Transverse colon (tissue), 4 donors: Measurements from ENCODE around the gene SLC26A4. TPM values are rescaled to one million over a fixed set of nuclear protein-coding genes. Genes with fewer than 3 reads are reported as not detected.
A peak's percentile ranks its signal among the peaks of the same experiment; 100 is the strongest.

Source experiments
- DNase-seq: peaks from one replicate; pipeline ENCODE4 v3.0.0-alpha.2; 2019
- H3K27ac ChIP-seq, 4 donors: fragments of 200-600 bp; sonication (generic); 2 replicates each; pipeline ENCODE4 v1.5.1; 2016 to 2018; ENCODE audit warnings: inconsistent platforms in 4 of 4
- H3K27me3 ChIP-seq: fragments of 200-600 bp; sonication (generic); 2 replicates; pipeline ENCODE4 v1.5.1; 2017; ENCODE audit warnings: inconsistent platforms
- H3K36me3 ChIP-seq, 4 donors: fragments of 200-600 bp; sonication (generic); 2 replicates each; pipeline ENCODE4 v1.5.1; 2017 to 2019; ENCODE audit warnings: inconsistent platforms in 4 of 4
- H3K4me1 ChIP-seq, 4 donors: fragments of 200-600 bp; sonication (generic); 2 replicates each; pipeline ENCODE4 v1.5.1; 2017 to 2020; ENCODE audit warnings: inconsistent platforms in 4 of 4
- H3K4me3 ChIP-seq, 4 donors: fragments of 200-600 bp; sonication (generic); 1 replicate in 1 of 4; 2 replicates in 3 of 4; pipeline versions ENCODE4 v1.5.1 to v1.6.1; 2017 to 2019; ENCODE audit warnings: inconsistent platforms in 4 of 4
- H3K9me3 ChIP-seq, 2 donors: fragments of 200-600 bp; sonication (generic); 2 replicates each; pipeline ENCODE4 v1.5.1; 2017 to 2019; ENCODE audit warnings: inconsistent platforms in 2 of 2
- EP300 ChIP-seq: sonication (generic); formaldehyde crosslinking; IDR thresholded peaks from one replicate; pipeline ENCODE4 v1.6.1; 2017; ENCODE audit warnings: antibody characterized with exemption, low read depth
- POLR2A ChIP-seq: fragments of 450-650 bp; IDR thresholded peaks from one replicate; pipeline ENCODE4 v1.6.1; 2016; ENCODE audit warnings: antibody characterized with exemption, mild to moderate bottlenecking, moderate library complexity
- POLR2AphosphoS5 ChIP-seq, 3 donors: sonication (generic); formaldehyde crosslinking; IDR thresholded peaks; one replicate each; pipeline ENCODE4 v1.6.1; 2016; ENCODE audit warnings: antibody characterized with exemption in 3 of 3
- WGBS, 2 donors: methylation state at CpG; one replicate each; pipeline ENCODE4 v1.1.5; 2018; ENCODE audit warnings: low coverage in 1 of 2; 5-methylcytosine and 5-hydroxymethylcytosine counted together
- in situ Hi-C, 4 donors: fragments of 200-750 bp; cut with MboI; loops; one replicate each; pipeline versions ENCODE4 v1.15.0 to v1.15.1; 2017; ENCODE audit warnings: low sequenced_read_pairs in 3 of 4, low pct_ligation_motif_present in 1 of 4, low pct_unique_long_range_greater_than_20kb in 1 of 4
- intact Hi-C: fragments of 100-400 bp; cut with DNase I; formaldehyde crosslinking; loops from one replicate; pipeline ENCODE4 v1.15.1; 2023; ENCODE audit warnings: low total_unique reads
- total RNA-seq, 4 donors: library from RNA; depleted of rRNA; stranded (reverse); fragments of >200 nt; gene quantifications; one replicate each; pipeline ENCODE4 v1.1.0, GENCODE V29; 2016
- TF ChIP-seq, protein P1 (sequence below), 5 experiments: fragments of 200-600 bp in 3 of 5; fragments of 450-650 bp in 2 of 5; sonication (generic) in 3 of 5; IDR thresholded peaks; 1 replicate in 2 of 5; 2 replicates in 3 of 5; pipeline ENCODE4 v1.5.1; 2016 to 2017; ENCODE audit warnings: antibody characterized with exemption in 5 of 5, inconsistent platforms in 3 of 5, mild to moderate bottlenecking in 2 of 5, moderate library complexity in 1 of 5

The SLC26A4 gene
- total RNA-seq, 4 donors from 2014 or later: 0.16 to 0.41 TPM; not detected in 2

DNA sequence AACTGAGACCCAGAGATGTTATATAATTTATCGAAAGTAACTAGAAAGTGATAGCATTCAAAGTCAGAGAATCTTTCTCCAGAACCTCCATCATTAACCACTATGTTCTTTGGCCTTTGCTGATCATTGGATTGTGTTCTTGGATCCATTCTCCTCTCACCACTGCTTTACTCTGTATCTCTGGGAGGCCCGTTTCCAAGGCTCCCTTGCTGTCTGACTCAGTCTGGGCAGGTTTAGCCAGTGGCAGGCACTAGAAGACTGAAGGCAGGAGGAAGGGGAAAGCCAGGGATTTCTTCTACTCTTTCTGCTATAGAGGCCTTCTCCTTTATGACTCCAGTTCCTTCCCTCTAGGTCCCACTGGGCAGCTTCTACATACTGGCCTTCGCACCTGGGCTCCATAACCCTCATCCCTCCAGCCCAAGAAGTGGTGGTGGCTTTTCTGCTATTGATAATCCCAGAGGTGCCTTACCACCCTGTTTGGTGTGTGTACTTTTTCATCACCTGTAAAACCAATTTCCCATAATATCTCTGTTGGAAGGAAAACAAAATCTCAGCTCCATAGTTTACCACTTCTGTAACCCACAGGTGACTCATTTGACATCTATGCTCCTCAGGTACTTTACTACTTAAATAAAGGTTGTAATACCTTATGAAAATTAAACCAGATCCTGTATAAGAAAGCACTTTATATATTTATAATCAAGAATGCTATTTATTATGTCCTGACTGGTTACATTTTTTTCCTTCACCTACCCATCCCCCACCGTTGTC lies 44.5 kb upstream of the SLC26A4 start:
- in situ Hi-C loops: no loop called here
- DNase-seq: no peak
- peaks cover 0 to 20% (median 5%) of the 10 kb centered on the region in 4 donors for H3K36me3 ChIP-seq
- no peak for TF ChIP-seq POLR2A
- TF ChIP-seq, protein P1, sequence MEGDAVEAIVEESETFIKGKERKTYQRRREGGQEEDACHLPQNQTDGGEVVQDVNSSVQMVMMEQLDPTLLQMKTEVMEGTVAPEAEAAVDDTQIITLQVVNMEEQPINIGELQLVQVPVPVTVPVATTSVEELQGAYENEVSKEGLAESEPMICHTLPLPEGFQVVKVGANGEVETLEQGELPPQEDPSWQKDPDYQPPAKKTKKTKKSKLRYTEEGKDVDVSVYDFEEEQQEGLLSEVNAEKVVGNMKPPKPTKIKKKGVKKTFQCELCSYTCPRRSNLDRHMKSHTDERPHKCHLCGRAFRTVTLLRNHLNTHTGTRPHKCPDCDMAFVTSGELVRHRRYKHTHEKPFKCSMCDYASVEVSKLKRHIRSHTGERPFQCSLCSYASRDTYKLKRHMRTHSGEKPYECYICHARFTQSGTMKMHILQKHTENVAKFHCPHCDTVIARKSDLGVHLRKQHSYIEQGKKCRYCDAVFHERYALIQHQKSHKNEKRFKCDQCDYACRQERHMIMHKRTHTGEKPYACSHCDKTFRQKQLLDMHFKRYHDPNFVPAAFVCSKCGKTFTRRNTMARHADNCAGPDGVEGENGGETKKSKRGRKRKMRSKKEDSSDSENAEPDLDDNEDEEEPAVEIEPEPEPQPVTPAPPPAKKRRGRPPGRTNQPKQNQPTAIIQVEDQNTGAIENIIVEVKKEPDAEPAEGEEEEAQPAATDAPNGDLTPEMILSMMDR (IDR thresholded peaks at IDR 0.05): no peak
- no peak for TF ChIP-seq POLR2AphosphoS5 (IDR thresholded peaks at IDR 0.05)
- TF ChIP-seq EP300: no peak
- no peaks in the 10 kb centered on the region for H3K27me3 ChIP-seq
- peaks cover 0 to 7% (median 5%) of the 10 kb centered on the region in 4 donors for H3K4me1 ChIP-seq
- no peaks in the 10 kb centered on the region for H3K9me3 ChIP-seq
- H3K27ac ChIP-seq: no peak overlapping the region
- 80 to 97% methylated on average over 3 to 4 of the region's 4 CpGs for WGBS, 2 donors
- no peak overlapping the region for H3K4me3 ChIP-seq
- intact Hi-C loops: no loop called here

DNA sequence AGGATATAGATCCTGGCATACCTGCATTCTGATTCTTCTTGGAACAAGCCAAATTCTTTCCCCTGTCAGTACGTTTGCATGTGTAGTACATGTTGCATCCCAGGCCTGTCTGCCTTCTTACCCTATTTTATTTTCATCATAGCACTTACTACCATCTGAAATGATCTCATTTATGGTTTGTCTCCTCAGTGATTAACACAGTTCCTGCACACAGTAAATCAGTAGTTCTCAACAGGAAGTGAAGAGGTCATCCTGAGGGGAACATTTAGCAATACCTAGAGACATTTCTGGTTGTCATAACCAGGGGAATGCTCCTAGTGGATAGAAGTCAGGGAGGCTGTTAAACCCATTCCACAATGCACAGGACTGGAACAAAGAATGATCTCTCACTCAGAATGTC lies 38.2 kb upstream of the SLC26A4 start:
- no peak for DNase-seq
- no peaks in the 10 kb centered on the region for H3K27me3 ChIP-seq
- WGBS, 2 donors: 29 to 68% methylated on average over 1 of the region's 1 CpG
- TF ChIP-seq EP300 (no peak), POLR2AphosphoS5 (IDR thresholded peaks at IDR 0.05) (no peak)
- H3K9me3 ChIP-seq: no peaks in the 10 kb centered on the region
- H3K4me3 ChIP-seq: no peak overlapping the region
- H3K36me3 ChIP-seq: no peaks in the 10 kb centered on the region
- H3K4me1 ChIP-seq: peaks cover 0 to 3% (median 0%) of the 10 kb centered on the region in 4 donors
- in situ Hi-C loops (no loop called here), intact Hi-C loops (no loop called here)
- H3K27ac ChIP-seq: peak overlapping the region in 1 of 4 donors; percentile 1

DNA sequence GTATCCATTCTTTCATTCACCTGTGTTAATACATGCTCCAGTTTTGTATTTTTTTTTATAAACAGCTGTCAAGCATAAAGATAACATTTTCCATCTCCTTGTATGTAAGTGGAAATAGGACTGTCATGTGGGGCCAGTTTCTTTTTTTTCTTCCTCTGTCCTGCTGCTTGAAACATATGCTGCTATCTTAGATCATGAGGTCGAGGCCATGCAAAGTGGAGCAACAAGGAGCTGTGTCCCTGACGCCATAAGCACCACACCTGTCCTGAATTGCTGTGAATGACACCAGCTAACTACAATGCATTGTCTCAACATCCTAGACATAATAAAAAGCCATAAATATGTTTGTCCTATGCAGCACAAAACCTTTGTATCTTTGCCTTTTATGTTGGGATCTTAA lies 37.7 kb upstream of the SLC26A4 start:
- WGBS, 2 donors: 40% methylated on average over 2 of the region's 2 CpGs; no CpG with 5 or more reads in 1 of the 2 donors
- Histone ChIP-seq H3K27me3 (no peaks in the 10 kb centered on the region), H3K4me1 (peaks cover 0 to 3% (median 0%) of the 10 kb centered on the region in 4 donors), H3K27ac (peak overlapping the region in 1 of 4 donors; percentile 1), H3K4me3 (no peak overlapping the region), H3K36me3 (no peaks in the 10 kb centered on the region), H3K9me3 (no peaks in the 10 kb centered on the region)
- intact Hi-C loops (no loop called here), in situ Hi-C loops (no loop called here)
- TF ChIP-seq POLR2AphosphoS5 (IDR thresholded peaks at IDR 0.05) (no peak), POLR2A (no peak), EP300 (no peak)
- TF ChIP-seq, protein P1 (IDR thresholded peaks at IDR 0.05): no peak
- peak; percentile 11 for DNase-seq

DNA sequence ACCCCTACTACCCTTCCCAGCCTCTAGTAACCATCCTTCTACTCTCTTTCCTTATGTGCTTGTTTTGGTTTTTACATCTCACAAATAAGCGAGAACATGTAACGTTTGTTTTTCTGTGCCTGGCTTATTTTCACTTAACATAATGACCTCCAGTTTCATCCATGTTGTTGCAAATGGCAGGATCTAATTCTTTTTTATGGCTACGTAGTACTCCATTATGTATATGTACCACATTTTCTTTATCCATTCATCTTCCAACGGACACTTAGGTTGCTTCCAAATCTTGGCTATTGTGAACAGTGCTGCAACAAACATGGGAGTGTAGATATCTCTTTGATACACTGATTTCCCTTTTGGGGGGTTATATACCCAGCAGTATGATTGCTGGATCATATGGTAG lies 33.6 kb upstream of the SLC26A4 start:
- Histone ChIP-seq H3K27me3 (no peaks in the 10 kb centered on the region), H3K27ac (no peak overlapping the region), H3K4me1 (peaks cover 0 to 3% (median 0%) of the 10 kb centered on the region in 4 donors), H3K9me3 (no peaks in the 10 kb centered on the region), H3K36me3 (no peaks in the 10 kb centered on the region), H3K4me3 (no peak overlapping the region)
- intact Hi-C loops (no loop called here), in situ Hi-C loops (no loop called here)
- TF ChIP-seq POLR2AphosphoS5 (IDR thresholded peaks at IDR 0.05): no peak
- no peak for TF ChIP-seq EP300
- TF ChIP-seq, protein P1 (IDR thresholded peaks at IDR 0.05): no peak
- TF ChIP-seq POLR2A: no peak
- DNase-seq: no peak
- 96 to 98% methylated on average over 4 of the region's 4 CpGs for WGBS, 2 donors
